Peyer's patch (tissue), 4 donors: ENCODE results near the gene BTN1A1. TPM values are rescaled to one million over a fixed set of nuclear protein-coding genes. Genes with fewer than 3 reads are reported as not detected.

Source experiments
- DNase-seq, 3 donors: peaks; one replicate each; pipeline ENCODE4 v3.0.0-alpha.2; 2017 to 2019
- H3K27ac ChIP-seq, 4 donors: fragments of 200-600 bp; sonication (generic); one replicate each; pipeline ENCODE4 v1.5.1; 2016 to 2019
- H3K27me3 ChIP-seq, 2 donors: fragments of 200-600 bp; sonication (generic); one replicate each; pipeline ENCODE4 v1.5.1; 2019
- H3K36me3 ChIP-seq, 3 donors: fragments of 200-600 bp; sonication (generic); one replicate each; pipeline ENCODE4 v1.5.1; 2016 to 2019
- H3K4me1 ChIP-seq, 4 donors: fragments of 200-600 bp; sonication (generic); one replicate each; pipeline ENCODE4 v1.5.1; 2016 to 2019
- H3K4me3 ChIP-seq, 4 donors: fragments of 200-600 bp; sonication (generic); 1 replicate in 3 of 4; 2 replicates in 1 of 4; pipeline ENCODE4 v1.5.1; 2016 to 2019; ENCODE audit warnings: mild to moderate bottlenecking in 1 of 4
- H3K9me3 ChIP-seq, 4 donors: fragments of 200-600 bp; sonication (generic); one replicate each; pipeline ENCODE4 v1.5.1; 2016 to 2019; ENCODE audit warnings: mild to moderate bottlenecking in 1 of 4
- POLR2A ChIP-seq, 2 donors: fragments of 450-650 bp; IDR thresholded peaks; one replicate each; pipeline ENCODE4 v1.5.1; 2017; ENCODE audit warnings: antibody characterized with exemption in 2 of 2, mild to moderate bottlenecking in 2 of 2, moderate library complexity in 2 of 2
- total RNA-seq, 4 donors: library from RNA; depleted of rRNA; stranded (reverse); fragments of >200 nt; gene quantifications; one replicate each; pipeline ENCODE4 v1.1.0, GENCODE V29; 2016
- TF ChIP-seq, protein P1 (sequence below), 6 experiments: fragments of 450-650 bp in 4 of 6; fragments of 200-600 bp in 2 of 6; sonication (generic) in 1 of 6; IDR thresholded peaks; one replicate each; pipeline ENCODE4 v1.5.1; 2017 to 2019; ENCODE audit warnings: antibody characterized with exemption in 6 of 6, mild to moderate bottlenecking in 3 of 6, moderate library complexity in 1 of 6

BTN1A1 gene
- total RNA-seq, 4 donors from 2014 or later = not detected

DNA sequence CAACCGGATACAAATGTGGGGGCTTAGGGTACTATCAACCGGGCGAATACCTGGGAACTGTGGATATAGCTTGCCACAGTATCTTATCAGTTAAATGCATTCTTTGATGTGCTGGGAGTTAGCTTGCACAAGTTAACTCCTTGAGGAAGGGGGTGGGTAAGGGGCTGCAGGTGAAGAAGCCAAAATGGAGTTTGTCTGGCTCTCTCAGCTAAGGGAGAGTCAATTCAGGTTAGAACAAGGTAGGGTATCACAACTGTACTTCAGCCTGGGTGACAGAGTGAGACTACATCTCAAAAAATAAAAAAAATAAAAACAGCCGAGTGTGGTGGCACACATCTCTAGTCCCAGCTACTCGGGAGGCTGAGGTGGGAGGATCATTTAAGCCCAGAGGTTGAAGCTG is 8.5 kb upstream of the BTN1A1 start:
- H3K9me3 ChIP-seq = no peaks in the 10 kb centered on the region
- H3K27me3 ChIP-seq = no peaks in the 10 kb centered on the region
- TF ChIP-seq POLR2A (IDR thresholded peaks at IDR 0.05) = no peak
- TF ChIP-seq, protein P1, sequence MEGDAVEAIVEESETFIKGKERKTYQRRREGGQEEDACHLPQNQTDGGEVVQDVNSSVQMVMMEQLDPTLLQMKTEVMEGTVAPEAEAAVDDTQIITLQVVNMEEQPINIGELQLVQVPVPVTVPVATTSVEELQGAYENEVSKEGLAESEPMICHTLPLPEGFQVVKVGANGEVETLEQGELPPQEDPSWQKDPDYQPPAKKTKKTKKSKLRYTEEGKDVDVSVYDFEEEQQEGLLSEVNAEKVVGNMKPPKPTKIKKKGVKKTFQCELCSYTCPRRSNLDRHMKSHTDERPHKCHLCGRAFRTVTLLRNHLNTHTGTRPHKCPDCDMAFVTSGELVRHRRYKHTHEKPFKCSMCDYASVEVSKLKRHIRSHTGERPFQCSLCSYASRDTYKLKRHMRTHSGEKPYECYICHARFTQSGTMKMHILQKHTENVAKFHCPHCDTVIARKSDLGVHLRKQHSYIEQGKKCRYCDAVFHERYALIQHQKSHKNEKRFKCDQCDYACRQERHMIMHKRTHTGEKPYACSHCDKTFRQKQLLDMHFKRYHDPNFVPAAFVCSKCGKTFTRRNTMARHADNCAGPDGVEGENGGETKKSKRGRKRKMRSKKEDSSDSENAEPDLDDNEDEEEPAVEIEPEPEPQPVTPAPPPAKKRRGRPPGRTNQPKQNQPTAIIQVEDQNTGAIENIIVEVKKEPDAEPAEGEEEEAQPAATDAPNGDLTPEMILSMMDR (IDR thresholded peaks at IDR 0.05) = no peak
- no peak overlapping the region for H3K27ac ChIP-seq
- H3K4me3 ChIP-seq = no peak overlapping the region
- no peaks in the 10 kb centered on the region for H3K36me3 ChIP-seq
- DNase-seq = no peak
- peaks cover 0 to 2% (median 0%) of the 10 kb centered on the region in 4 donors for H3K4me1 ChIP-seq

DNA sequence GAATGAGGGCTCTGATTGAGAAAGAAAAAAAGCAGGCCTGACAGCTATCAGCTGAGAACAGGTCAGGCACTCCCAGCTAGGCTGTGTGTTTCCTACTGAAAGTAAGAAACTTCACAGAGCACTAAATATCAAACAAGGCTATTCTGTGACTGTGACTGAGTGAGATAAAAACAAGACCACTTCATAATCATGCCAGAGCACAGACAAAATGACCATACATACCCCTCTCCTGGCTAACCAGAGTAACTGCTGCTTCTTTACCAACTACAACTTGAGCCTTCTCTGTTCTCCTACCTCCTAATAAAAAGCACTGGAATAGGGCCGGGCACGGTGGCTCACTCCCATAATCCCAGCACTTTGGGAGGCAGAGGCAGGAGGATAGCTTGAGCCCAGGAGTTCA is 6.8 kb upstream of the BTN1A1 start:
- TF ChIP-seq POLR2A (IDR thresholded peaks at IDR 0.05) = no peak
- TF ChIP-seq, protein P1 (IDR thresholded peaks at IDR 0.05) = peak in 3 of 6 experiments; percentile 25 to 35 (median 33)
- H3K4me3 ChIP-seq = no peak overlapping the region
- DNase-seq = no peak
- no peaks in the 10 kb centered on the region for H3K9me3 ChIP-seq
- H3K36me3 ChIP-seq = no peaks in the 10 kb centered on the region
- H3K4me1 ChIP-seq = peaks cover 0 to 2% (median 0%) of the 10 kb centered on the region in 4 donors
- H3K27ac ChIP-seq = no peak overlapping the region
- H3K27me3 ChIP-seq = no peaks in the 10 kb centered on the region

DNA sequence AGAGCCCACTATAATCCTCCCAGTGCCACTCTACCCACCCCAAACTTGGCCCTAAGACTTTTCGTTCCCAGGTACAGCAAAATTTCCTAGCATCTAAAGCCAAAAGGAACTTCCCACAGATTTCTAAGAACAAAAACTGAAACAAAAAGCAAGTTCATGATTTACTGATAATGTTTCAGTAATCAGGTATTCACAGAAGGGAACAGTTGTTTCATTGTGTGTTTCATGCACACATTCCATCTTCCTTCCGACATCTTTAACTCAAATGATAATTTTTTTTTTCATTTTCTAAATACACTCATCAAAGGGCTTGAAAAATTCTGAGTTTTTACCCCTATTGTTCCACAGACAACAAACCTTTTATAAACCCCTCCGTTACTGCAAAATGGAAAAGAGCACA is 6.0 kb upstream of the BTN1A1 start:
- TF ChIP-seq, protein P1 (IDR thresholded peaks at IDR 0.05) = no peak
- no peak for TF ChIP-seq POLR2A (IDR thresholded peaks at IDR 0.05)
- no peaks in the 10 kb centered on the region for H3K27me3 ChIP-seq
- H3K9me3 ChIP-seq = no peaks in the 10 kb centered on the region
- peaks cover 0 to 2% (median 0%) of the 10 kb centered on the region in 4 donors for H3K4me1 ChIP-seq
- no peak overlapping the region for H3K4me3 ChIP-seq
- no peak overlapping the region for H3K27ac ChIP-seq
- H3K36me3 ChIP-seq = no peaks in the 10 kb centered on the region
- DNase-seq = no peak

DNA sequence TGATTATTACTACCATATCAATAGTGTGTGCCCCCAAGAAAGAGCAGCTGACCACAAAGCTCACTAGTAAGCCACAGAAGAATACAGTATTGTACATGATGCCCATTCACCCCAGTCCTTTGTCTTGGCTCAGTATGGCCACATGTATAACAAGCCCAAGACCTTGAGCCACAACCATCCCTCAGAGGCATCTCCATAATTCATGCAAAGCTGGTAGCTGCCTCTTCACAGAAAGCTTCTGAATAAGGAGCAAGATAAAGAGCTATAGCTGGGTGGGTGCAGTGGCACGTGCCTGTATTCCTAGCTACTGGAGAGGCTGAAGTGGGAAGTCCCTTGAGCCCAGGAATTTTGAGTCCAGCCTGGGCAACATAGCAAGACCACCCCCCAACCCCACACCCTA is 4.8 kb upstream of the BTN1A1 start:
- Histone ChIP-seq H3K27me3 (no peaks in the 10 kb centered on the region), H3K27ac (no peak overlapping the region), H3K4me1 (no peaks in the 10 kb centered on the region), H3K4me3 (no peak overlapping the region), H3K36me3 (no peaks in the 10 kb centered on the region), H3K9me3 (no peaks in the 10 kb centered on the region)
- no peak for TF ChIP-seq POLR2A (IDR thresholded peaks at IDR 0.05)
- TF ChIP-seq, protein P1 (IDR thresholded peaks at IDR 0.05) = no peak
- DNase-seq = no peak

DNA sequence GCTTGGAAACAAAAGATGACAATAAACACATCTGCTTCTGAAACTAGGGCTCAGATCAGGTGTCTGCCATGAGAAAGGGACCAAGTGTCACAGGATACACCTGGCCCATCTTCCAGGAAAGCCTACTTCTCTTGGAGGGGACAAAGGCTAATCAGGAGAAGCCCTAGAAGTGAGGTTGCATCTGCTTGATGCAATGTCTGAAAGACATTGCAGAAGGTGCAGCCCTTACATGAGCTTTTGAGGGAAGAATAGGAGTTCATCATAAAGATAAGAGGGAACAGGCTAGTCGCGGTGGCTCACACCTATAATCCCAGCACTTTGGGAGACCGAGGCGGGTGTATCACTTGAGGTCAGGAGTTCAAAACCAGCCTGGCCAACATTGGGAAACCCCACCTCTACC is 2.5 kb upstream of the BTN1A1 start:
- no peaks in the 10 kb centered on the region for H3K9me3 ChIP-seq
- no peaks in the 10 kb centered on the region for H3K27me3 ChIP-seq
- no peak overlapping the region for H3K4me3 ChIP-seq
- no peak overlapping the region for H3K27ac ChIP-seq
- no peak for DNase-seq
- H3K36me3 ChIP-seq = no peaks in the 10 kb centered on the region
- TF ChIP-seq, protein P1 (IDR thresholded peaks at IDR 0.05) = no peak
- TF ChIP-seq POLR2A (IDR thresholded peaks at IDR 0.05) = no peak
- H3K4me1 ChIP-seq = peaks cover 0 to 13% (median 6%) of the 10 kb centered on the region in 4 donors

DNA sequence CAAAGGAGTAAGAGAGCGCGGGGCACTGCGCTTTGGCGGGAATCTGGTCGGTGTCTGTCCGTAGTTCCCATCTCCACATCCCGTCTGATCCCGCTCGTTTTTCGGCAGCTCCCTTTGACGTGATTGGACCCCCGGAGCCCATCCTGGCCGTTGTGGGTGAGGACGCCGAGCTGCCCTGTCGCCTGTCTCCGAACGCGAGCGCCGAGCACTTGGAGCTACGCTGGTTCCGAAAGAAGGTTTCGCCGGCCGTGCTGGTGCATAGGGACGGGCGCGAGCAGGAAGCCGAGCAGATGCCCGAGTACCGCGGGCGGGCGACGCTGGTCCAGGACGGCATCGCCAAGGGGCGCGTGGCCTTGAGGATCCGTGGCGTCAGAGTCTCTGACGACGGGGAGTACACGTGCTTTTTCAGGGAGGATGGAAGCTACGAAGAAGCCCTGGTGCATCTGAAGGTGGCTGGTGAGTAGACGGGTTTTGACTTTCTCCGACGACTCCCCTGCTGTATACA is 1.4 kb downstream of the BTN1A1 start:
- H3K9me3 ChIP-seq = no peaks in the 10 kb centered on the region
- peak overlapping the region; percentile 18 to 46 (median 36) for H3K4me3 ChIP-seq
- TF ChIP-seq POLR2A (IDR thresholded peaks at IDR 0.05) = no peak
- H3K4me1 ChIP-seq = peaks cover 0 to 13% (median 6%) of the 10 kb centered on the region in 4 donors
- no peaks in the 10 kb centered on the region for H3K27me3 ChIP-seq
- H3K27ac ChIP-seq = peak overlapping the region in 1 of 4 donors; percentile 27
- no peaks in the 10 kb centered on the region for H3K36me3 ChIP-seq
- peak; percentile 42 to 63 (median 62) for DNase-seq
